ENCODE data around the gene GTF2IRD2. TPM values are rescaled to one million over a fixed set of nuclear protein-coding genes. Genes with fewer than 3 reads are reported as not detected.
"Not testable (repeated sequence)": the region's sequence is repeated elsewhere in the genome, so short reads cannot be mapped to it uniquely, and the experiment has no call there.

Gene GTF2IRD2
- total and polyA plus RNA-seq, 2 donors (not counting 1 experiment from before 2014, with no cell fraction given) = 5.6 to 10.7 TPM

- H3K79me2 ChIP-seq (ENCODE audit: control insufficient read depth, insufficient read depth, low read length); DNase-seq (ENCODE audit: low read depth in 2 of 2); H3K4me3 ChIP-seq (replicated peaks in 1 of 4; ENCODE audit: control extremely low read depth in 1 of 4, insufficient read depth in 1 of 4, low read depth in 3 of 4, low read length in 4 of 4); H4K20me1 ChIP-seq (ENCODE audit: control insufficient read depth, extremely low read depth, insufficient read depth, low read length); H2AFZ ChIP-seq (ENCODE audit: low read length); H3K36me3 ChIP-seq (ENCODE audit: control insufficient read depth, insufficient read depth, low read length); H3K9ac ChIP-seq (ENCODE audit: insufficient read depth, low read length); H3K9me3 ChIP-seq (ENCODE audit: control insufficient read depth, insufficient read depth, low read depth, low read length); H3K27me3 ChIP-seq (ENCODE audit: control insufficient read depth, insufficient read depth, low read length); H3K27ac ChIP-seq (ENCODE audit: insufficient read depth, low read length); H3K4me1 ChIP-seq (ENCODE audit: control insufficient read depth, extremely low read depth, insufficient read depth, low read length); H3K4me2 ChIP-seq (ENCODE audit: extremely low read depth, insufficient read depth, low read length): not testable (repeated sequence)
Observed at GRCh38 chr7:74874104-74874747, 22.8 kb upstream of the GTF2IRD2 start.

GRCh38 chr7:74872542-74872941 is 21.1 kb upstream of the GTF2IRD2 start:
- not testable (repeated sequence) for H3K36me3 ChIP-seq (ENCODE audit: control insufficient read depth, insufficient read depth, low read length); H3K9ac ChIP-seq (ENCODE audit: insufficient read depth, low read length); H3K27me3 ChIP-seq (ENCODE audit: control insufficient read depth, insufficient read depth, low read length); H3K4me3 ChIP-seq (replicated peaks in 1 of 4; ENCODE audit: control extremely low read depth in 1 of 4, insufficient read depth in 1 of 4, low read depth in 3 of 4, low read length in 4 of 4); H4K20me1 ChIP-seq (ENCODE audit: control insufficient read depth, extremely low read depth, insufficient read depth, low read length); H3K9me3 ChIP-seq (ENCODE audit: control insufficient read depth, insufficient read depth, low read depth, low read length); H3K4me2 ChIP-seq (ENCODE audit: extremely low read depth, insufficient read depth, low read length); H3K79me2 ChIP-seq (ENCODE audit: control insufficient read depth, insufficient read depth, low read length); H2AFZ ChIP-seq (ENCODE audit: low read length); DNase-seq (ENCODE audit: low read depth in 2 of 2); H3K4me1 ChIP-seq (ENCODE audit: control insufficient read depth, extremely low read depth, insufficient read depth, low read length); H3K27ac ChIP-seq (ENCODE audit: insufficient read depth, low read length)

- not testable (repeated sequence) for DNase-seq (ENCODE audit: low read depth in 2 of 2); H3K27me3 ChIP-seq (ENCODE audit: control insufficient read depth, insufficient read depth, low read length); H3K4me2 ChIP-seq (ENCODE audit: extremely low read depth, insufficient read depth, low read length)
Observed at GRCh38 chr7:74865777-74866176, 14.4 kb upstream of the GTF2IRD2 start.

GRCh38 chr7:74849853-74850252 is 1.6 kb downstream of the GTF2IRD2 start:
- H3K4me3 ChIP-seq (replicated peaks in 1 of 4; ENCODE audit: control extremely low read depth in 1 of 4, insufficient read depth in 1 of 4, low read depth in 3 of 4, low read length in 4 of 4); H3K79me2 ChIP-seq (ENCODE audit: control insufficient read depth, insufficient read depth, low read length); H2AFZ ChIP-seq (ENCODE audit: low read length); H3K27me3 ChIP-seq (ENCODE audit: control insufficient read depth, insufficient read depth, low read length); H3K27ac ChIP-seq (ENCODE audit: insufficient read depth, low read length); H3K9me3 ChIP-seq (ENCODE audit: control insufficient read depth, insufficient read depth, low read depth, low read length); H4K20me1 ChIP-seq (ENCODE audit: control insufficient read depth, extremely low read depth, insufficient read depth, low read length); H3K36me3 ChIP-seq (ENCODE audit: control insufficient read depth, insufficient read depth, low read length); H3K4me1 ChIP-seq (ENCODE audit: control insufficient read depth, extremely low read depth, insufficient read depth, low read length); H3K4me2 ChIP-seq (ENCODE audit: extremely low read depth, insufficient read depth, low read length); H3K9ac ChIP-seq (ENCODE audit: insufficient read depth, low read length); DNase-seq (ENCODE audit: low read depth in 2 of 2): not testable (repeated sequence)

More at GRCh38 chr7:74865777-74866176, 14.4 kb upstream of the GTF2IRD2 start:
- not testable (repeated sequence) for H3K27ac ChIP-seq (ENCODE audit: insufficient read depth, low read length); H3K9me3 ChIP-seq (ENCODE audit: control insufficient read depth, insufficient read depth, low read depth, low read length); H3K4me3 ChIP-seq (replicated peaks in 1 of 4; ENCODE audit: control extremely low read depth in 1 of 4, insufficient read depth in 1 of 4, low read depth in 3 of 4, low read length in 4 of 4); H3K4me1 ChIP-seq (ENCODE audit: control insufficient read depth, extremely low read depth, insufficient read depth, low read length); H3K79me2 ChIP-seq (ENCODE audit: control insufficient read depth, insufficient read depth, low read length); H4K20me1 ChIP-seq (ENCODE audit: control insufficient read depth, extremely low read depth, insufficient read depth, low read length); H3K36me3 ChIP-seq (ENCODE audit: control insufficient read depth, insufficient read depth, low read length); H2AFZ ChIP-seq (ENCODE audit: low read length); H3K9ac ChIP-seq (ENCODE audit: insufficient read depth, low read length)

- not testable (repeated sequence) for H3K4me1 ChIP-seq (ENCODE audit: control insufficient read depth, extremely low read depth, insufficient read depth, low read length); H3K9ac ChIP-seq (ENCODE audit: insufficient read depth, low read length); H3K9me3 ChIP-seq (ENCODE audit: control insufficient read depth, insufficient read depth, low read depth, low read length); H3K4me3 ChIP-seq (replicated peaks in 1 of 4; ENCODE audit: control extremely low read depth in 1 of 4, insufficient read depth in 1 of 4, low read depth in 3 of 4, low read length in 4 of 4); H4K20me1 ChIP-seq (ENCODE audit: control insufficient read depth, extremely low read depth, insufficient read depth, low read length); H3K4me2 ChIP-seq (ENCODE audit: extremely low read depth, insufficient read depth, low read length); H3K27me3 ChIP-seq (ENCODE audit: control insufficient read depth, insufficient read depth, low read length); DNase-seq (ENCODE audit: low read depth in 2 of 2); H3K36me3 ChIP-seq (ENCODE audit: control insufficient read depth, insufficient read depth, low read length); H3K27ac ChIP-seq (ENCODE audit: insufficient read depth, low read length); H3K79me2 ChIP-seq (ENCODE audit: control insufficient read depth, insufficient read depth, low read length); H2AFZ ChIP-seq (ENCODE audit: low read length)
Observed at GRCh38 chr7:74830411-74830810, 21.0 kb downstream of the GTF2IRD2 start.

GRCh38 chr7:74829959-74830358 is 21.4 kb downstream of the GTF2IRD2 start:
- H4K20me1 ChIP-seq (ENCODE audit: control insufficient read depth, extremely low read depth, insufficient read depth, low read length); H3K27ac ChIP-seq (ENCODE audit: insufficient read depth, low read length); H3K9me3 ChIP-seq (ENCODE audit: control insufficient read depth, insufficient read depth, low read depth, low read length); H3K27me3 ChIP-seq (ENCODE audit: control insufficient read depth, insufficient read depth, low read length); H2AFZ ChIP-seq (ENCODE audit: low read length); H3K4me2 ChIP-seq (ENCODE audit: extremely low read depth, insufficient read depth, low read length); H3K79me2 ChIP-seq (ENCODE audit: control insufficient read depth, insufficient read depth, low read length); H3K9ac ChIP-seq (ENCODE audit: insufficient read depth, low read length); H3K36me3 ChIP-seq (ENCODE audit: control insufficient read depth, insufficient read depth, low read length); H3K4me1 ChIP-seq (ENCODE audit: control insufficient read depth, extremely low read depth, insufficient read depth, low read length); H3K4me3 ChIP-seq (replicated peaks in 1 of 4; ENCODE audit: control extremely low read depth in 1 of 4, insufficient read depth in 1 of 4, low read depth in 3 of 4, low read length in 4 of 4): not testable (repeated sequence)
- DNase-seq (ENCODE audit: low read depth in 2 of 2) = peak in 1 of 2 donors; percentile 0

- not testable (repeated sequence) for H3K4me3 ChIP-seq (replicated peaks in 1 of 4; ENCODE audit: control extremely low read depth in 1 of 4, insufficient read depth in 1 of 4, low read depth in 3 of 4, low read length in 4 of 4); H3K4me2 ChIP-seq (ENCODE audit: extremely low read depth, insufficient read depth, low read length); H3K79me2 ChIP-seq (ENCODE audit: control insufficient read depth, insufficient read depth, low read length); H3K36me3 ChIP-seq (ENCODE audit: control insufficient read depth, insufficient read depth, low read length); H3K27ac ChIP-seq (ENCODE audit: insufficient read depth, low read length); H3K9me3 ChIP-seq (ENCODE audit: control insufficient read depth, insufficient read depth, low read depth, low read length); H3K27me3 ChIP-seq (ENCODE audit: control insufficient read depth, insufficient read depth, low read length); H3K4me1 ChIP-seq (ENCODE audit: control insufficient read depth, extremely low read depth, insufficient read depth, low read length); H4K20me1 ChIP-seq (ENCODE audit: control insufficient read depth, extremely low read depth, insufficient read depth, low read length); H2AFZ ChIP-seq (ENCODE audit: low read length); H3K9ac ChIP-seq (ENCODE audit: insufficient read depth, low read length); DNase-seq (ENCODE audit: low read depth in 2 of 2)
Observed at GRCh38 chr7:74821259-74821658, 30.1 kb downstream of the GTF2IRD2 start.
